K562 (cell line): ENCODE data around the gene VPS16. TPM values are rescaled to one million over a fixed set of nuclear protein-coding genes. Genes with fewer than 3 reads are reported as not detected.

ENCODE experiments used
- ATAC-seq: fragments of 200-7000 bp; cut with Tn5 transposase; 3 replicates; pipeline ENCODE4 v1.9.1; 2020; ENCODE audit warnings: moderate library complexity
- BruUV-seq: library from RNA; stranded (reverse); fragments of 400-500 nt; replicated peaks from 2 replicates; lab custom pipeline; 2021; lab: Mats Ljungman, UMichigan
- CTCF ChIA-PET: fragments of 300-600 bp; formaldehyde crosslinking; extraction: SDS; loops from one replicate; lab custom pipeline; 2021; ENCODE audit warnings: low intra/inter-chr PET ratio; lab: Yijun Ruan, JAX
- POLR2A ChIA-PET: fragments of 300-600, 350-650 bp; sonication (Branson Sonifier 250); formaldehyde crosslinking; extraction: SDS; loops from one replicate; lab custom pipeline; 2021; ENCODE audit warnings: antibody characterized with exemption, inconsistent platforms; lab: Yijun Ruan, JAX
- DNase-seq, 4 experiments: peaks; one replicate each; pipeline versions ENCODE4 v3.0.0 to v3.0.0-alpha.2; 2011 to 2018; ENCODE audit warnings: low spot score in 3 of 4, mixed read lengths in 3 of 4; ENCODE audit errors: extremely low read depth in 1 of 4
- FAIRE-seq: peaks from 2 replicates; lab custom pipeline; 2011; peaks lifted over from hg19 to GRCh38; lab: Jason Lieb, UNC
- H2AFZ ChIP-seq: 2 replicates; pipeline ENCODE4 v1.6.0; 2011; ENCODE audit warnings: low read depth, low read length, control low read depth, inconsistent platforms
- H3K27ac ChIP-seq: fragments of 200-600 bp; 3 replicates; pipeline ENCODE4 v1.8.0; 2011; ENCODE audit warnings: low read depth, mild to moderate bottlenecking, control low read depth, inconsistent platforms, low read length, moderate library complexity, mixed read lengths; ENCODE audit errors: extremely low read depth
- H3K27me3 ChIP-seq, 2 experiments: fragments of 300-600 bp in 1 of 2; 2 replicates in 1 of 2; 3 replicates in 1 of 2; pipeline versions ENCODE4 v1.6.0 to v1.8.0; 2011; ENCODE audit warnings: inconsistent platforms in 2 of 2, low read length in 2 of 2, mild to moderate bottlenecking in 1 of 2, mixed read lengths in 1 of 2, moderate library complexity in 1 of 2; ENCODE audit not compliant: control insufficient read depth in 2 of 2, insufficient read depth in 2 of 2
- H3K36me3 ChIP-seq: fragments of 300-600 bp; 3 replicates; pipeline ENCODE4 v1.8.0; 2011; ENCODE audit warnings: mild to moderate bottlenecking, low read length, inconsistent platforms; ENCODE audit not compliant: control insufficient read depth, insufficient read depth
- H3K4me1 ChIP-seq, 2 experiments: fragments of 200-600 bp in 1 of 2; replicated peaks in 1 of 2; 2 replicates in 1 of 2; 3 replicates in 1 of 2; pipeline versions ENCODE4 v1.5.1 to v1.8.0; 2011; ENCODE audit warnings: inconsistent platforms in 2 of 2, low read length in 2 of 2, mild to moderate bottlenecking in 1 of 2, mixed read lengths in 1 of 2, moderate library complexity in 1 of 2; ENCODE audit not compliant: control insufficient read depth in 2 of 2, insufficient read depth in 2 of 2
- H3K4me2 ChIP-seq: 2 replicates; pipeline ENCODE4 v1.6.1; 2011; ENCODE audit warnings: low read length, control low read depth, inconsistent platforms, mixed read lengths; ENCODE audit not compliant: insufficient read depth
- H3K4me3 ChIP-seq: fragments of 200-600 bp; sonication (generic), shearing (Covaris generic); 2 replicates; pipeline ENCODE4 v1.5.1; 2016; ENCODE audit warnings: control low read depth, inconsistent platforms
- H3K79me2 ChIP-seq: fragments of 200-600 bp; 3 replicates; pipeline ENCODE4 v1.8.0; 2011; ENCODE audit warnings: low read length, inconsistent platforms; ENCODE audit not compliant: control insufficient read depth, insufficient read depth
- H3K9ac ChIP-seq, 2 experiments: 2 replicates each; pipeline versions ENCODE4 v1.6.0 to v1.6.1; 2011; ENCODE audit warnings: low read depth in 2 of 2, low read length in 2 of 2, control low read depth in 1 of 2, inconsistent platforms in 1 of 2, mild to moderate bottlenecking in 1 of 2, mixed read lengths in 1 of 2; ENCODE audit not compliant: insufficient read depth in 1 of 2
- H3K9me1 ChIP-seq: one replicate; pipeline ENCODE4 v1.6.0; 2011; ENCODE audit warnings: inconsistent platforms, mild to moderate bottlenecking, low read length, moderate library complexity; ENCODE audit not compliant: control insufficient read depth, insufficient read depth
- H3K9me3 ChIP-seq: replicated peaks from 2 replicates; pipeline ENCODE4 v1.5.1; 2011; ENCODE audit warnings: low read depth, low read length, inconsistent platforms; ENCODE audit not compliant: control insufficient read depth, insufficient read depth
- H4K20me1 ChIP-seq: replicated peaks from 2 replicates; pipeline ENCODE4 v1.6.1; 2011; ENCODE audit warnings: low read length, inconsistent platforms, mixed read lengths; ENCODE audit not compliant: control insufficient read depth, insufficient read depth
- DMBX1 ChIP-seq: fragments of 250-450 bp; sonication (Bioruptor Pico); IDR thresholded peaks from 2 replicates; pipeline ENCODE4 v1.8.0; 2022; ENCODE audit warnings: inconsistent platforms, mild to moderate bottlenecking, moderate library complexity, borderline replicate concordance
- GATA2 ChIP-seq: sonication (generic); formaldehyde crosslinking; IDR thresholded peaks from 2 replicates; pipeline ENCODE4 v1.4.0; 2020; ENCODE audit warnings: mild to moderate bottlenecking, missing genetic modification reagents
- KLF6 ChIP-seq: fragments of 250-450 bp; sonication (Bioruptor Pico); IDR thresholded peaks from 2 replicates; pipeline ENCODE4 v1.4.0; 2020; ENCODE audit warnings: mild to moderate bottlenecking, moderate library complexity, borderline replicate concordance
- LEF1 ChIP-seq: fragments of 450-650 bp; IDR thresholded peaks from 2 replicates; pipeline ENCODE4 v1.6.1; 2016; ENCODE audit warnings: mild to moderate bottlenecking
- NFIC ChIP-seq: fragments of 450-650 bp; IDR thresholded peaks from 2 replicates; pipeline ENCODE4 v1.6.1; 2017; ENCODE audit warnings: mild to moderate bottlenecking, inconsistent platforms
- RBM15 ChIP-seq: fragments of 200-400 bp; formaldehyde crosslinking; IDR thresholded peaks from 2 replicates; pipeline ENCODE4 v1.6.1; 2018; ENCODE audit warnings: mild to moderate bottlenecking, low read length, moderate library complexity; ENCODE audit not compliant: insufficient read depth
- RREB1 ChIP-seq: fragments of 250-450 bp; sonication (Bioruptor Pico); IDR thresholded peaks from 2 replicates; pipeline ENCODE4 v1.4.0; 2020
- SAP30 ChIP-seq: fragments of 200-600 bp; sonication (generic); IDR thresholded peaks from 2 replicates; pipeline ENCODE4 v1.6.1; 2012; ENCODE audit warnings: borderline replicate concordance, low read depth, mild to moderate bottlenecking, moderate library complexity, low read length, control low read depth, inconsistent platforms; ENCODE audit not compliant: insufficient read depth, poor library complexity, severe bottlenecking
- SMAD4 ChIP-seq: fragments of 250-450 bp; sonication (Bioruptor Pico); conservative IDR thresholded peaks from 2 replicates; pipeline ENCODE4 v1.8.0; 2021; ENCODE audit warnings: inconsistent platforms, mild to moderate bottlenecking, moderate library complexity
- STAT5A ChIP-seq: IDR thresholded peaks from 2 replicates; pipeline ENCODE4 v1.6.1; 2012; ENCODE audit warnings: low read length, inconsistent platforms, borderline replicate concordance
- TEAD4 ChIP-seq, 2 experiments: sonication (generic) in 1 of 2; formaldehyde crosslinking in 1 of 2; IDR thresholded peaks; 2 replicates each; pipeline versions ENCODE4 v1.6.1 to v1.8.0; 2012 to 2022; ENCODE audit warnings: borderline replicate concordance in 1 of 2, inconsistent platforms in 1 of 2, low read length in 1 of 2, mild to moderate bottlenecking in 1 of 2, missing genetic modification reagents in 1 of 2
- ZNF133 ChIP-seq: fragments of 250-450 bp; sonication (Bioruptor Pico); IDR thresholded peaks from 2 replicates; pipeline ENCODE4 v1.4.0; 2020; ENCODE audit warnings: mild to moderate bottlenecking
- WGBS: fragments of 100-300 bp; shearing (Covaris generic); methylation state at CpG from one replicate; pipeline ENCODE4 v1.1.6; 2016; ENCODE audit warnings: low coverage, mixed read lengths; ENCODE audit not compliant: insufficient coverage; ENCODE audit errors: missing lambda C conversion rate; 5-methylcytosine and 5-hydroxymethylcytosine counted together
- in situ Hi-C: fragments of 300-500 bp; cut with MboI; formaldehyde crosslinking; loops from 4 replicates; pipeline ENCODE4 v1.15.0; 2018; ENCODE audit warnings: inconsistent platforms, mixed read lengths
- intact Hi-C: fragments of 100-400 bp; cut with micrococcal nuclease; formaldehyde crosslinking; loops from 2 replicates; pipeline ENCODE4 v1.14.2; 2022
- polyA plus RNA-seq, 8 experiments: library from polyadenylated mRNA; depleted of rRNA in 4 of 8; stranded (reverse) in 5 of 8; unstranded in 3 of 8; fragments of >200 nt; fragmentation: Nextera tagmentation in 2 of 8; fragmentation: Illumina TruSeq in 1 of 8; extraction: Ambion mirVana in 2 of 8; extraction: Trizol in 1 of 8; gene quantifications; 2 replicates each; pipeline versions ENCODE4 v1.2.1 to v1.2.3, GENCODE V29; 2011 to 2014; ENCODE audit warnings: inconsistent platforms in 1 of 8, missing spikeins in 1 of 8
- total RNA-seq, 7 experiments: library from RNA; depleted of rRNA in 6 of 7; stranded (reverse); fragments of >200 nt in 6 of 7; fragmentation: Illumina TruSeq in 2 of 7; extraction: Trizol in 2 of 7; gene quantifications; 2 replicates each; pipeline versions ENCODE4 v1.2.1 to v1.2.3, GENCODE V29; 2011 to 2021; ENCODE audit warnings: low replicate concordance in 1 of 7
- TF ChIP-seq, protein P1 (sequence below): fragments of 450-650 bp; IDR thresholded peaks from 2 replicates; pipeline ENCODE4 v1.6.1; 2016; ENCODE audit warnings: mild to moderate bottlenecking

VPS16 gene
- total and polyA plus RNA-seq, 9 of the 15 experiments (the other 6 are each of a cell fraction or from before 2014, with no cell fraction given), result 6.8 to 24.7 (median 14.0) TPM

- CTCF ChIA-PET, result no interaction called here
- no peaks in the 10 kb centered on the region for H3K9me3 ChIP-seq
- H3K4me1 ChIP-seq, result peaks cover 4 to 37% of the 10 kb centered on the region in 2 experiments; a peak in 4 of 5 replicates
- no peak overlapping the region for H3K4me3 ChIP-seq
- BruUV-seq, result no TSS peak
- no peaks in the 10 kb centered on the region for H3K79me2 ChIP-seq
- ATAC-seq, result no peak
- H4K20me1 ChIP-seq, result no peaks in the 10 kb centered on the region
- POLR2A ChIA-PET, result interaction anchor here (1.0 to 1.3 kb wide), 2 partner anchors 10 to 14 kb away, joined by 3 to 6 read pairs; partner anchors contain the start of gene C20orf141
- FAIRE-seq, result no peak
- H3K9ac ChIP-seq, result no peak overlapping the region
- no peak overlapping the region for H3K27ac ChIP-seq
- 16% methylated on average over 14 of the region's 16 CpGs for WGBS
- in situ Hi-C loops (no loop called here), intact Hi-C loops (no loop called here)
- H3K27me3 ChIP-seq, result peaks cover 0 to 24% of the 10 kb centered on the region in 2 experiments; a peak in 2 of 5 replicates
- H2AFZ ChIP-seq, result no peak overlapping the region
- H3K9me1 ChIP-seq, result no peaks in the 10 kb centered on the region
- no peaks in the 10 kb centered on the region for H3K36me3 ChIP-seq
- no peak overlapping the region for H3K4me2 ChIP-seq
- DNase-seq, result peak in 2 of 4 experiments; percentile 31 to 37
- TF ChIP-seq, protein P1, sequence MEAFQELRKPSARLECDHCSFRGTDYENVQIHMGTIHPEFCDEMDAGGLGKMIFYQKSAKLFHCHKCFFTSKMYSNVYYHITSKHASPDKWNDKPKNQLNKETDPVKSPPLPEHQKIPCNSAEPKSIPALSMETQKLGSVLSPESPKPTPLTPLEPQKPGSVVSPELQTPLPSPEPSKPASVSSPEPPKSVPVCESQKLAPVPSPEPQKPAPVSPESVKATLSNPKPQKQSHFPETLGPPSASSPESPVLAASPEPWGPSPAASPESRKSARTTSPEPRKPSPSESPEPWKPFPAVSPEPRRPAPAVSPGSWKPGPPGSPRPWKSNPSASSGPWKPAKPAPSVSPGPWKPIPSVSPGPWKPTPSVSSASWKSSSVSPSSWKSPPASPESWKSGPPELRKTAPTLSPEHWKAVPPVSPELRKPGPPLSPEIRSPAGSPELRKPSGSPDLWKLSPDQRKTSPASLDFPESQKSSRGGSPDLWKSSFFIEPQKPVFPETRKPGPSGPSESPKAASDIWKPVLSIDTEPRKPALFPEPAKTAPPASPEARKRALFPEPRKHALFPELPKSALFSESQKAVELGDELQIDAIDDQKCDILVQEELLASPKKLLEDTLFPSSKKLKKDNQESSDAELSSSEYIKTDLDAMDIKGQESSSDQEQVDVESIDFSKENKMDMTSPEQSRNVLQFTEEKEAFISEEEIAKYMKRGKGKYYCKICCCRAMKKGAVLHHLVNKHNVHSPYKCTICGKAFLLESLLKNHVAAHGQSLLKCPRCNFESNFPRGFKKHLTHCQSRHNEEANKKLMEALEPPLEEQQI, result no peak
- TF ChIP-seq TEAD4 (IDR thresholded peaks at IDR 0.05; ENCODE audit: low read length) (peak; percentile 91), TEAD4 (CRISPR knock-in tag; IDR thresholded peaks at IDR 0.05; ENCODE audit: borderline replicate concordance) (no peak), STAT5A (peak; percentile 74), ZNF133 (CRISPR knock-in tag) (no peak), LEF1 (no peak), KLF6 (CRISPR knock-in tag) (no peak), GATA2 (CRISPR knock-in tag) (peak; percentile 70), NFIC (peak; percentile 59), SMAD4 (CRISPR knock-in tag) (peak; percentile 62), SAP30 (no peak), RBM15 (no peak), RREB1 (CRISPR knock-in tag) (no peak), DMBX1 (CRISPR knock-in tag) (no peak)
These were observed 36.3 kb upstream of the VPS16 start for GRCh38 chr20:2804041-2804828.
